CMK (cell line): ENCODE data around the gene KRTAP10-2.
A peak's percentile ranks its signal among the peaks of the same experiment; 100 is the strongest.

Source experiments
- DNase-seq: peaks from one replicate; pipeline ENCODE4 v3.0.0-alpha.2; 2010; ENCODE audit warnings: low read depth

The KRTAP10-2 gene

GRCh38 chr21:44526096-44526997 is 25.0 kb downstream of the KRTAP10-2 start:
- no peak for DNase-seq

GRCh38 chr21:44525391-44526095 is 25.8 kb downstream of the KRTAP10-2 start:
- DNase-seq = no peak

DNA sequence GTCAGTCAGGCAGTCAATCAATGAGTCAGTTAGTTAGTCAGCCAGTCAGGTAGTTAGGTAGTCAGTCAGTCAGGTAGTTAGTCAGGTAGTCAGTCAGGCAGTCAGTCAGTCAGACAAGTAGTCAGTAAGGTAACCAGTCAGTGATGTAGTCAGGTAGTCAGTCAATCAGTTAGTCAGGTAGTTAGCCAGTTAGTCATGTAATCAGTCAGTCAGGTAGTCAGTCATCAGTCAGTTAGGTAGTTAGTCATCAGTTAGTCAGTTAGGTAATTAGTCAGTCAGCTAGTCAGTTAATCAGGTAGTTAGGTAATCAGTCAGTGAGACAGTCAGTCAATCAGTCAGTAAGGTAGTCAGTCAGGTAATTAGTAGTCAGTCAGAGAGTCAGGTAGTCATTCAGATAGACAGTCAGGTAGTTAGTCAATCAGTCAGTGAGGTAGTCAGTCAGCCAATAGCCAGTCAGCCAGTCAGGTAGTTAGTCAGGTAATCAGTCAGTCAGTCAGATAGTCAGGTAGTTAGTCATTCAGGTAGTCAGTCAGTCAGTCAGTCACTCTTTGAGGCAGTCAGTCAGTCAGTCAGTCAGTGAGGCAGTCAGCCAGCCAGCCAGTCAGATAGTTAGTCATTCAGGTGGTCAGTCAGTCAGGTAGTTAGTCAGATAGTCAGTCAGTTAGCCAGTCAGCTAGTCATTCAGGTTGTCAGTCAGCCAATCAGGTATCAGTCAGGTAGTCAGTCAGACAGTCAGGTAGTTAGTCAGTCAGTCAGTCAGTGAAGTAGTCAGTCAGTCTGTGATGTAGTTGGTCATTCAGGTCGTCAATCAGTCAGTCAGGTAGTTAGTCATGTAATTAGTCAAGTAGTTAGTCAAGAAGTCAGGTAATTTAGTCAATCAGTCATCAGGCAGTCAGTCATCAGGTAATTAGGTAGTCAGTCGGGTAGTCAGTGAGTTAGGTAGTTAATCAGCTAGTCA is 26.6 kb downstream of the KRTAP10-2 start:
- DNase-seq = no peak

GRCh38 chr21:44523567-44524413 is 27.5 kb downstream of the KRTAP10-2 start:
- no peak for DNase-seq

- no peak for DNase-seq
Observed at GRCh38 chr21:44522753-44523204, 28.5 kb downstream of the KRTAP10-2 start.

DNA sequence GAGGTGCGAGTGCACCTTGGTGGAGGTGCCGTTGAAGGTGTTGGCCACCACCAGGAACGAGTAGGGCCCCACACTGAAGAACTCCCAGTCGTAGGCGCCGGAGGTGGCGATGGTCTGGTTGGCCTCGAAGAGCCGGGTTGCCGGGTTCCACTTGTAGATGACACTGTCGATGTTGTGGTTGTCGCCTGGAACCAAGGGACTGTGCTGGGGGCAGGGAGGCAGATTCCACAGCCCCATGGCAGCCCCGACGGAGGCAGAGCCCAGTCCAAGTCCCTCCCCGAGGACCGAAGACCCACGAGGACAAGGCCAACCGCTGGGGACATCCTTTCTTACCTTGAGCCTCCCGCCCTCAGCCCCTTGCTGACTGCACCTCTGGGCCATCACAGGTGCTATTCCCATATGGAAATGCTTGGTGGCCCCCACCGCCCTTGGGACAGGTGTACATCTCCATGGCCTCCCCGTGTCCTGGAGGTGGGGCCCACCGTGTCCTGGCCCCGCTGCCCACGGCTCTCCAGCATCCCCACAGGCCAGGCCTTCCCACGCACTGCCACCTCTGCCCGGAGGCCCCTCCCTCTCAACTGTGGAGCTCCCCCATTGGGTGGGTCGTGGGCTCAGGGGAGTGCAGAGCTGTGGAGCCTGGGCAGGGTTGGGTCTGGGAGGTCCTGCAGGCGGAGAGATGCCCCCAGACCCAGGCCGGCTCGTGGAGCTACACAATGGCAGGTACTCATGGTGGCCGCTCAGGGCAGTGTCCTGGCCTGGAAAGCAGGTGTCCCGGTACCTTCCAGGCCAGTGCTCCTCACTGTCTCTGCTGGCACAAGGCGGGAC is 29.2 kb downstream of the KRTAP10-2 start:
- DNase-seq = no peak

DNA sequence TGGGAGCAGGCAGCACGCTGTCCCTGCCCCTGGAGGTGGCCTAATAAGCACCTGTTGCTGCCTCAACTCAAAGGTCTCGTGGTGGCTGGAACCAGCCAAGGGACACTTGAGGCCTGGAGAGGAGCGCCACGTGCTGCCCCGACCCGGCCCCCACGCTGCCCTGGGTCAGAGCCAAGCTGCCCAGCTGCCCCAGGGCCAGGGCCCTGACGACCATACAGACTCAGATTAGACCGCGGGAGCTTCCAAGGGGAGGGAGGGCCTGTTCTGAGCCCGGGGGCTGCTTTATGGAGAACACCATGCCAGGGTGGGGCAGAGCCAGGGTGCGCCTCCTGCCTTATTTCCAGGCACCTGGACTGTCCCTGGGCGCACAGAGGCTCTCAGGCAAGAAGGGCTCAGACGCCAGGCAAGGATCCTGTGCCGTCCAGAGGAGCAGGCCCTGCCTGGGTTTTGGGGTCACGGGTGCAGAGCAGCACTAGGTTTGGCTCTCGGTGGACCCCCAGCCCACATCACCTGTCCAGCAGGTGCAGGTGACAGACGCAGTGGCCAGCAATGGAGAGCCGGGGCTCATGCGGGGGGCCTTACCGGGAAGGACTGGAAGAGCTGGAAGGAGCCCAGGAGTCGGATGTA is 29.9 kb downstream of the KRTAP10-2 start:
- no peak for DNase-seq

GRCh38 chr21:44520326-44521300 is 30.7 kb downstream of the KRTAP10-2 start:
- DNase-seq = no peak

GRCh38 chr21:44519346-44520325 is 31.7 kb downstream of the KRTAP10-2 start:
- no peak for DNase-seq

DNA sequence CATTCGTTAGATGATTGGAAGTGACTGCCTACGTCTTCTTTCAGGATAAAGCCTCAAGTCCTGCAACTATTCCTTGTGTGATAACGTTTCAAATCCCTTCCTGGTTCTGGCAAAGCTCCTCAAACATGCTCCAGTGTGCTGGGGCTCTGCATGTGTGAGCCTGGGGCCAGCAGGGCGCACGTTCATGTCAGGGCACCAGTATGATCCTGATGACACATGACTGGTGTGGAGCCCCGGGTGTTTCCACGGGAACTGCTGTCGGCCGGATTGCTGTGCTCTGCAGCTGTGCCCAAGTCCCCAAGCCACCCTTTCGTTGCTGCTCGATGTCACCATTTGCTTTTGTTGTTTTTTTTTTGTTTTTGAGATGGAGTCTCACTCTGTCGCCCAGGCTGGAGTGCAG is 32.6 kb downstream of the KRTAP10-2 start:
- no peak for DNase-seq

- peak; percentile 91 for DNase-seq
Observed at GRCh38 chr21:44517175-44517899, 34.0 kb downstream of the KRTAP10-2 start.

GRCh38 chr21:44516828-44517174 is 34.5 kb downstream of the KRTAP10-2 start:
- no peak for DNase-seq

- no peak for DNase-seq
Observed at GRCh38 chr21:44516342-44516741, 35.0 kb downstream of the KRTAP10-2 start.

DNA sequence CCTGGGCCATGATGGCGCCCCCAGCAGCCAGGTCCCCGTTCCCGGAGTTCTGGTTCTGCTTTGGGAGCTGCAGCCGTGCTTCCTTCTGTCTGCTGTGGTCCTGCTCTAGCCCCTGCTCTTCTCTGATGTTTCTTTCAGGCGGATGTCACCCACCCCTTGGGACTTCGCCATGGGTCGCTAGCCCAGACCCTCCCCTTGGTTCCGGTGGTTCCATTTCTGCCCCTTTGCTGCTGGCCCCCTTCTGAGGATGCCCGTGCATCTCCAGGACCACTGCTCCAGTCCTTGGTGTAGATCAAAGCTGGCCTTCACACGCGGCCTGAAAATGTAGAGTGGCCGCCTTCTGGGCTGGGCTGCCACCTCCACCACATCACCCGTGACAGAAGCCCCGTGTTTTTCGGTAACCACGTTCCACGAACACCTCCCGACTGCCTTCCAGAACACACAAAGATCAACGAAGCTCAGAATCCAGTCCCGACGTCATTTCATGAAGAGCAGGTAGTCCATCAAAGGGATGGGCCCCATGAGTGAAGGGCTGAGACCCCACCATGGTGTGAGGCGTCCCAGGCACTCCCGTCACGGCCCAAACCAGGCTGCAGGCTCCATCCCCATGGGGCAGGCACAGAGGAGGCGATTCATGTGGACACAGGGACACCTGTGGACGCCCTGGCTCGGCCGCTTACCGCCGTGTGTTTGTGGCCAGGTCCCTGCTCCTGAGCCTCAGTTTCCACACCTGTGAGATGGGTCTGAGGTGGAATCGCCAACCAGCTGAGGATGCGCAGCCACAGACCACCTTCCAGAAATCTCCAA is 35.7 kb downstream of the KRTAP10-2 start:
- no peak for DNase-seq

DNA sequence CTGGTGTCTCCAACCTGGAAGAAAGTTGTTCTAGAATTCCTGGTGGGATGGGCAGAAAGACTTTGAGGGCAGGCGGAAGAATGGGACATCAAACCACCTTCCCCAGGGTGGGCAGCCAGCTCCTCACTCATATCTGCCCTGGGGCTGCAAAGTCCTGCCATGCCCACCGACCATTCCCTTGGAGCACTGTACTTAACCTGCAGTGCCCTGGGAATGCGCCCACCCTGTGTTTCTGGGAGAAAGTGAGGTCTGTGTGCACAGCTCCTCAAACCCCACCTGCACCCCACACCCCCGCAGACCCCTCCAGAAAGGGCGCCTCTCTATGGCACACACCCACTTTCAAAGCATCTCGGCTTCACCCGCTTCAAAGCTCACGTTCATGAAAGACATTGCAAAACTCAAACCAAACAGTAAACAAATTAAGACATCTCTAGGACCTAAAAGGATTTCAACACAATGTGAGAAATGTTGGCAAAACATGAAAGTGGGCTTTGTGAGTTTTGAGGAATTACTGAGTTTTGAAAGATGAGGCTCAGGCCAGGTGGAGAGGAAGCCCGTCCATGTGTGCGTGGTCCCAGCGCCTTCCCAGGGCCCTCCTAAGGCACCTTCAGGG is 36.5 kb downstream of the KRTAP10-2 start:
- DNase-seq = no peak

DNA sequence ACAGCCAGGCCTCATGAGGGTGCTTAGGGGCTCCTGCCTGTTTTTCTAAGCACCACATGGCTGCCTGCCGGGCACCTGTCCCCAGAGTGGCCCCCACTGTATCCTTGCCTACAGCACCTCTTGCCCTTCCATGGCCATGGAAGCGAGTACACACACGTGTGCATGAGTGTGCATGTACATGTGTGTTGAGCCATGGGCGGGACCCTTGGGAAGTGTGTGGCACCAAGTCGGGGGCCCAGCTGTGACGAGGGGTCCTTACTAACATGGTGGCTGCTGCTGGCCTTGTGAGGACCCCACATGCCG is 37.1 kb downstream of the KRTAP10-2 start:
- no peak for DNase-seq
